Smooth muscle cell (in vitro differentiated cells): ENCODE data around the gene KCNH4. TPM values are rescaled to one million over a fixed set of nuclear protein-coding genes. Genes with fewer than 3 reads are reported as not detected.

Source experiments
- DNase-seq: peaks from one replicate; lab custom pipeline; 2025; ENCODE audit not compliant: unreplicated experiment; lab: John Stamatoyannopoulos, UW
- H2AFZ ChIP-seq: fragments of 200-600 bp; sonication (generic); 2 replicates; pipeline ENCODE4 v1.6.0; 2016; ENCODE audit warnings: antibody characterized with exemption, low read depth, mild to moderate bottlenecking
- H3F3A ChIP-seq: fragments of 200-600 bp; sonication (generic); 2 replicates; pipeline ENCODE4 v1.6.0; 2017; ENCODE audit warnings: antibody characterized with exemption, low read depth
- H3K27ac ChIP-seq: fragments of 200-600 bp; sonication (generic); 2 replicates; pipeline ENCODE4 v1.5.1; 2016; ENCODE audit warnings: low read depth, mild to moderate bottlenecking
- H3K27me3 ChIP-seq: fragments of 200-600 bp; sonication (generic); 2 replicates; pipeline ENCODE4 v1.6.1; 2016; ENCODE audit warnings: low read depth, mild to moderate bottlenecking
- H3K36me3 ChIP-seq: fragments of 200-600 bp; sonication (generic); 2 replicates; pipeline ENCODE4 v1.5.1; 2016; ENCODE audit warnings: low read depth
- H3K4me1 ChIP-seq: fragments of 200-600 bp; sonication (generic); 2 replicates; pipeline ENCODE4 v1.5.1; 2016; ENCODE audit warnings: low read depth
- H3K4me2 ChIP-seq: fragments of 200-600 bp; sonication (generic); 2 replicates; pipeline ENCODE4 v1.6.0; 2016; ENCODE audit warnings: mild to moderate bottlenecking
- H3K4me3 ChIP-seq: fragments of 200-600 bp; sonication (generic); 2 replicates; pipeline ENCODE4 v1.5.1; 2016; ENCODE audit warnings: mild to moderate bottlenecking
- H3K79me2 ChIP-seq: fragments of 200-600 bp; sonication (generic); 2 replicates; pipeline ENCODE4 v1.6.0; 2016; ENCODE audit warnings: low read depth, mild to moderate bottlenecking
- H3K9ac ChIP-seq: fragments of 200-600 bp; sonication (generic); 2 replicates; pipeline ENCODE4 v1.6.0; 2016; ENCODE audit warnings: low read depth
- H3K9me3 ChIP-seq: fragments of 200-600 bp; sonication (generic); replicated peaks from 2 replicates; pipeline ENCODE4 v1.5.1; 2016; ENCODE audit warnings: low read depth
- H4K20me1 ChIP-seq: fragments of 200-600 bp; sonication (generic); 2 replicates; pipeline ENCODE4 v1.6.0; 2016; ENCODE audit warnings: low read depth
- WGBS: methylation state at CpG from one replicate; pipeline ENCODE4 v1.1.7; 2016; ENCODE audit warnings: low lambda C conversion rate; 5-methylcytosine and 5-hydroxymethylcytosine counted together
- polyA plus RNA-seq: library from polyadenylated mRNA; unstranded; fragments of >200 nt; fragmentation: Nextera tagmentation; extraction: Ambion mirVana; gene quantifications from 2 replicates; pipeline ENCODE4 v1.2.1, GENCODE V29; 2016
- total RNA-seq: library from RNA; depleted of rRNA; stranded (reverse); fragments of >200 nt; gene quantifications from 2 replicates; pipeline ENCODE4 v1.2.3, GENCODE V29; 2014
- TF ChIP-seq, protein P1 (sequence below): fragments of 200-600 bp; sonication (generic); IDR thresholded peaks from 2 replicates; pipeline ENCODE4 v1.5.1; 2017; ENCODE audit warnings: borderline replicate concordance, mild to moderate bottlenecking, antibody characterized with exemption; ENCODE audit not compliant: insufficient read depth, poor library complexity, severe bottlenecking

The KCNH4 gene
- total and polyA plus RNA-seq, 2 experiments from 2014 or later, result not detected

GRCh38 chr17:42111265-42111636, 69.7 kb downstream of the KCNH4 start:
- H4K20me1 ChIP-seq, result no peaks in the 10 kb centered on the region
- no peaks in the 10 kb centered on the region for H3F3A ChIP-seq
- no peak overlapping the region for H3K27ac ChIP-seq
- no peaks in the 10 kb centered on the region for H3K9me3 ChIP-seq
- TF ChIP-seq, protein P1, sequence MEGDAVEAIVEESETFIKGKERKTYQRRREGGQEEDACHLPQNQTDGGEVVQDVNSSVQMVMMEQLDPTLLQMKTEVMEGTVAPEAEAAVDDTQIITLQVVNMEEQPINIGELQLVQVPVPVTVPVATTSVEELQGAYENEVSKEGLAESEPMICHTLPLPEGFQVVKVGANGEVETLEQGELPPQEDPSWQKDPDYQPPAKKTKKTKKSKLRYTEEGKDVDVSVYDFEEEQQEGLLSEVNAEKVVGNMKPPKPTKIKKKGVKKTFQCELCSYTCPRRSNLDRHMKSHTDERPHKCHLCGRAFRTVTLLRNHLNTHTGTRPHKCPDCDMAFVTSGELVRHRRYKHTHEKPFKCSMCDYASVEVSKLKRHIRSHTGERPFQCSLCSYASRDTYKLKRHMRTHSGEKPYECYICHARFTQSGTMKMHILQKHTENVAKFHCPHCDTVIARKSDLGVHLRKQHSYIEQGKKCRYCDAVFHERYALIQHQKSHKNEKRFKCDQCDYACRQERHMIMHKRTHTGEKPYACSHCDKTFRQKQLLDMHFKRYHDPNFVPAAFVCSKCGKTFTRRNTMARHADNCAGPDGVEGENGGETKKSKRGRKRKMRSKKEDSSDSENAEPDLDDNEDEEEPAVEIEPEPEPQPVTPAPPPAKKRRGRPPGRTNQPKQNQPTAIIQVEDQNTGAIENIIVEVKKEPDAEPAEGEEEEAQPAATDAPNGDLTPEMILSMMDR, result no peak
- H3K36me3 ChIP-seq, result no peaks in the 10 kb centered on the region
- no peaks in the 10 kb centered on the region for H3K4me1 ChIP-seq
- H3K27me3 ChIP-seq, result no peaks in the 10 kb centered on the region
- WGBS, result 91% methylated on average over 11 of the region's 11 CpGs
- no peak overlapping the region for H3K9ac ChIP-seq
- no peak for DNase-seq
- no peaks in the 10 kb centered on the region for H3K79me2 ChIP-seq
- H3K4me3 ChIP-seq, result no peak overlapping the region
- no peak overlapping the region for H3K4me2 ChIP-seq
- no peak overlapping the region for H2AFZ ChIP-seq

GRCh38 chr17:42110301-42111264, 70.4 kb downstream of the KCNH4 start:
- WGBS, result 90% methylated on average over 18 of the region's 18 CpGs
- H3K27ac ChIP-seq, result no peak overlapping the region
- TF ChIP-seq, protein P1, result no peak

DNA sequence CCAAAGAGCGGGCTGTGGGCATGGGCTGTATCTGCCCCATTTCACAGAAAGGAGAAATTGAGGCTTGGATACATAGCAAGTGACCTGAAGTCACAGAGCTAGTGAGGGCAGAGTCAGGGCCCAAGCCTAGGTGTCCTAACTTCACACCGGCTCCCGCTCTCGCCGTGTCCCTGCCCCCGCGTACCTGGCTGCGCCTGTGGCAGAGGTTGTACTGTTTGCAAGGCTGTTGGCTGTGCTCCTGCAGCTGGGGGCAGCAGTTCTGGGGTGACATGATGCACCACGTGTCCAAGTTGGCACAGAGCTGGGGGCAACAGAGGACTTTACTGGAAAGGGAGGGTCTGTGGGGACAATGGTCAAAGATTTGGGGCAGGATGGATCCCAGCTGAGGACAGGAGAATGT, 71.9 kb downstream of the KCNH4 start:
- Histone ChIP-seq H3K4me1 (no peaks in the 10 kb centered on the region), H4K20me1 (no peaks in the 10 kb centered on the region), H3F3A (no peaks in the 10 kb centered on the region), H3K4me2 (no peak overlapping the region), H3K27ac (no peak overlapping the region), H3K27me3 (no peaks in the 10 kb centered on the region), H3K9me3 (no peaks in the 10 kb centered on the region), H3K4me3 (no peak overlapping the region), H3K36me3 (no peaks in the 10 kb centered on the region), H3K9ac (no peak overlapping the region), H3K79me2 (no peaks in the 10 kb centered on the region), H2AFZ (no peak overlapping the region)
- WGBS, result 82% methylated on average over 9 of the region's 9 CpGs
- TF ChIP-seq, protein P1, result no peak
- no peak for DNase-seq

More at GRCh38 chr17:42110301-42111264, 70.4 kb downstream of the KCNH4 start:
- H3K79me2 ChIP-seq, result no peaks in the 10 kb centered on the region
- no peak overlapping the region for H3K4me2 ChIP-seq
- H3K4me3 ChIP-seq, result no peak overlapping the region
- no peaks in the 10 kb centered on the region for H3K4me1 ChIP-seq
- no peaks in the 10 kb centered on the region for H3K9me3 ChIP-seq
- no peaks in the 10 kb centered on the region for H3F3A ChIP-seq
- DNase-seq, result no peak
- no peaks in the 10 kb centered on the region for H3K27me3 ChIP-seq
- no peaks in the 10 kb centered on the region for H4K20me1 ChIP-seq
- H3K36me3 ChIP-seq, result no peaks in the 10 kb centered on the region
- H3K9ac ChIP-seq, result no peak overlapping the region
- no peak overlapping the region for H2AFZ ChIP-seq
